Measurements from ENCODE around the gene ZFYVE26.

The ZFYVE26 gene

DNA sequence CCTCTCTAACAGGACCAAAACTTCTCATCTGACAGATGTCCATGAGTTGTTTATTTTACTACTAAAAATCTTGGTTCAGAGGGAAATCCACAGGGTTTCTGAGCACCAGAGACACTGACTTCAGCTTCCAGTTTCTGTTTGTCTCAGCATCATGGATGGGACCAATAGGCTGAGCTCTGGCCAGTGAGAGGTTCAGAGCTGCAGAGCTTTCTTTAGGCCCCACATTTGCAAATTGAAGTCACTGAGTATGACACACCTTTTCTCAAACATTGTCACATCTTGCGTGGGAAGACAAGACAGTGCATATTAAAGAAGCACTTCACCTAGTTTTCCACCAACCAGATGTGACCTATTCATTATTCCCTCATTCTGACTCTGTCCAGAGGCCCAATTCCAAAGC, 69.5 kb downstream of the ZFYVE26 start:
- TF ChIP-seq, protein P1, sequence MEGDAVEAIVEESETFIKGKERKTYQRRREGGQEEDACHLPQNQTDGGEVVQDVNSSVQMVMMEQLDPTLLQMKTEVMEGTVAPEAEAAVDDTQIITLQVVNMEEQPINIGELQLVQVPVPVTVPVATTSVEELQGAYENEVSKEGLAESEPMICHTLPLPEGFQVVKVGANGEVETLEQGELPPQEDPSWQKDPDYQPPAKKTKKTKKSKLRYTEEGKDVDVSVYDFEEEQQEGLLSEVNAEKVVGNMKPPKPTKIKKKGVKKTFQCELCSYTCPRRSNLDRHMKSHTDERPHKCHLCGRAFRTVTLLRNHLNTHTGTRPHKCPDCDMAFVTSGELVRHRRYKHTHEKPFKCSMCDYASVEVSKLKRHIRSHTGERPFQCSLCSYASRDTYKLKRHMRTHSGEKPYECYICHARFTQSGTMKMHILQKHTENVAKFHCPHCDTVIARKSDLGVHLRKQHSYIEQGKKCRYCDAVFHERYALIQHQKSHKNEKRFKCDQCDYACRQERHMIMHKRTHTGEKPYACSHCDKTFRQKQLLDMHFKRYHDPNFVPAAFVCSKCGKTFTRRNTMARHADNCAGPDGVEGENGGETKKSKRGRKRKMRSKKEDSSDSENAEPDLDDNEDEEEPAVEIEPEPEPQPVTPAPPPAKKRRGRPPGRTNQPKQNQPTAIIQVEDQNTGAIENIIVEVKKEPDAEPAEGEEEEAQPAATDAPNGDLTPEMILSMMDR (IDR thresholded peaks at IDR 0.05; ENCODE audit: low read depth, low read length, missing control alignments), result no peak
- in situ Hi-C loops (cut with HindIII; ENCODE audit: low sequenced_read_pairs), result no loop called here
- no peak overlapping the region for H3K4me3 ChIP-seq (ENCODE audit: low read depth, low read length)
- no peak for DNase-seq (ENCODE audit: low read depth)

DNA sequence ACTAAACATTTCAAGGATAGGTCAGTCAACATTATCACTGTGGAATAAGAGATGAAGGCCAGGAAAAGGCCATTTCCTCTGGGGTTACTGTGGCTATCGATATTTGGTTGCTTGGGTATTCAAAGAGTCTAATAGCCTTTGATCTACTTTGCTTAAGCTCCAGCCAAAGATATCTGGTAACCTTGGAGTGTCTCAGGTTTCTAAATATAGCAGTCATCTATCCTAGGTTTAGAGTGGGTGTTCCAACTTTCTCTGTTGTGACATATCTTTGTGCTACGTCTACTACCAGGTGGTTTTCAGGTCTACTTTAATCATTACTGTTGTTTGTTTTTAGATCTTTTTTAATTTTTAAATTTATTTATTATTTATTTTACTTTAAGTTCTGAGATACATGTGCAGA, 72.3 kb downstream of the ZFYVE26 start:
- in situ Hi-C loops (cut with HindIII; ENCODE audit: low sequenced_read_pairs), result no loop called here
- DNase-seq (ENCODE audit: low read depth), result no peak
- no peak overlapping the region for H3K4me3 ChIP-seq (ENCODE audit: low read depth, low read length)
- TF ChIP-seq, protein P1 (IDR thresholded peaks at IDR 0.05; ENCODE audit: low read depth, low read length, missing control alignments), result no peak

DNA sequence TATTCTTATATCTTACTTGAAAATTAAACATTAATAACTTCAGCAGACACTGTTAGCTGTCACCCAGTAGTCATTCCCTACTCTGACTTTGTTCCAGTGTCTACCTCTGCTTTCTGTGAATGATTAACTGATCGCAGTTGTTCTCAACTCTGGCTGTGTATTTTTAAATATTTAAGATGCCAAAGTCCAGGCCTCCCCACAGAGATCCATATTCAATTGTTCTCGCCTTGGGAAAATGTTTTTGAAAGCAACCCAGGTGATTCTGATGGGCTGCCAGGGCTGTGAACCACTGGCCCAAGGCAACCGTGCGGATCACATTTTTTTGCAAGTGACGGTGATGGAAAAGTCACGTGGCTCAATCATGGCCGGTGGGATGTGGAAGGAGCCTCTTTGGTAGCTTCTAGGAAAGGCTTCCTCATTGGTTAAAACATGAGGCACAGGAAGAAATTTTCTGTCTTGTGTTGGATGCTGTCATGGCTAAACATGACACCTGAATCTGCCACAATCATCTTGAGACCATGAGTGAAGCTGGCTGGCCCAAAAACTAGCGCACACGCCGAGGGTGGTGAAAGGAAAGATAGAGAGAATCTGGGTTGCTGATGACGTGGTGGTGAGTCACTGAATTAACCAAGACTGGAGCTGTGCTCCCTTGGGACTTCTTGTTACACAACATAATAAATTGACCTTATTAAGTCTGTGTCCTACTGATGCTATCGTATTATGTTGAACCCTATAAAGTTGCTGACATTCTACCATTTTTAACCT, 77.5 kb downstream of the ZFYVE26 start:
- in situ Hi-C loops (cut with HindIII; ENCODE audit: low sequenced_read_pairs), result no loop called here
- peak; percentile 73 for DNase-seq (ENCODE audit: low read depth)
- TF ChIP-seq, protein P1 (IDR thresholded peaks at IDR 0.05; ENCODE audit: low read depth, low read length, missing control alignments), result no peak
- H3K4me3 ChIP-seq (ENCODE audit: low read depth, low read length), result no peak overlapping the region

DNA sequence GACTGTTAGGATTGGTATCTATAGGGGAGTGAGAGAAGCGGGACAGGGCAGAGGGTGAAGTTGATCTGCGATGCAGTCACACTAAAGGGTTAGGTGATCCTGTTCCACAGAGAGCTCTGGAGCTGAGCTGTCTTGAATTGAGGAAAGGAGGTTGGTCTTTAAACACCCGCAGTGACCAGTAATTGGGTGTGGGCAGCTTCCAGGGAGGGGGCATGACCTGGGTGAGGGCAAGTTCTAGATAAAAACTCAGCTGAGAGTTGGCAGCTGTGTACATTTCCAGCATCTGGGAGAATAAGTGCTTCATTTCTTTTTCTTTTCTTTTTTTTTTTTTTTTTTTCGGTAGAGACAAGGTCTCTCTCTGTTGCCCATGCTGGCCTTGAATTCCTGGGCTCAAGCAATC, 79.6 kb downstream of the ZFYVE26 start:
- no peak for DNase-seq (ENCODE audit: low read depth)
- TF ChIP-seq, protein P1 (IDR thresholded peaks at IDR 0.05; ENCODE audit: low read depth, low read length, missing control alignments), result no peak
- no peak overlapping the region for H3K4me3 ChIP-seq (ENCODE audit: low read depth, low read length)
- in situ Hi-C loops (cut with HindIII; ENCODE audit: low sequenced_read_pairs), result no loop called here

DNA sequence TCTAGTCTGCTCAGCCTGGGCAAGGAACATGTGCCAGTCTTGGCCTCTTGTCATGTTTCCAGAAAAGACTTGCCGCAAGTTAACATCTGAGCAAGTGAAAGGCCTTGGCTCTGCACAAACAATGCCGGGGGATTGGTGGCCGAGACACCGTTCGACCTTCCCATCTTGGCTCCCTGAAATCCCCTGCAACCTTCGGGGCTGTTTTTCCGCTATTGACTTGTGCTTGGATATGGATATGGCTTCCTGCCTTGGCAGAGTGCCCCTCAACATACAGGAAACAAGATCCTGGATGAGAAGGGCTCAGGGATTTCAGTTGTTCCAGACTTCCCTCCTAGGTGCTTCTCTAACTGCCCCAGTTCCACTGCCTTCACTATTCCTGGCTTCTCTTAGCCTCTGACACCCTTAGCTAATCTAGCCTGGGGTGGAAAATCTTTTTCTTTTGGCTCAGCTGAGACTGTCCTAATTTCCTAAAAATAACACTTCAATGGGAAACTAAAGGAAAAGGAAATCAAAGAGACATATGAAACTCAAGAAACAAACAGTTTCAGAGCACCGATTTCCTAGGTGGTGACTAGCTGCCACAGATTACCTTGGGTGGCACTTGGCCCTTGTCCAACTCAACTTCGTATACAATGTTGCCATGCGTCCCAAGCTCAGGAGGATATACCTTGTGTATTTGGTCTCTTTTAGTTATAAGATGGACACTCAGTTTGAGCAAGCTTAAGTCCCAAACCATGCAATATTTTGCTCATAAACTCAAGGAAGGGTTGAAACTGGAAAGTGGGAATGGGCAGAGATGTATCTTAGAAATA, 80.8 kb downstream of the ZFYVE26 start:
- no peak overlapping the region for H3K4me3 ChIP-seq (ENCODE audit: low read depth, low read length)
- TF ChIP-seq, protein P1 (IDR thresholded peaks at IDR 0.05; ENCODE audit: low read depth, low read length, missing control alignments), result no peak
- in situ Hi-C loops (cut with HindIII; ENCODE audit: low sequenced_read_pairs), result no loop called here
- no peak for DNase-seq (ENCODE audit: low read depth)

DNA sequence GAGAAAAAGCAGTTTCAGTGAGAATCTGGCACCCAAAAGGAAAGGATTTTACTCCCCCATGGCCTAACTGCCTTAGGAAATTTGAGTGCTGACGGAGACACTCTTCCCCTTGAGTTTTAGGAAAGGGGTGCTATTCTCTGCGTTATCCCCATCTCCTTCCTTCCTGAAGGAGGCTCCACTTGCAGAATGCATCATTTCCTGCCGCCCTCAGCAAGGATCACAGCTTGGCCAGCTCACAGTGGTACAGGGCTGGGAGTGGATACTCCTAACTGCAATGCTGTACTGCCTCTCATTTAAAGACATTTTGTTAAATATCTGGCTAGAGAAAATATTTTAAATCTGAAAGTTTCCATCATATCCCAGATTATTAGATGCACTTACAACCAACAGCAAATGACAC, 81.7 kb downstream of the ZFYVE26 start:
- no peak for DNase-seq (ENCODE audit: low read depth)
- no peak overlapping the region for H3K4me3 ChIP-seq (ENCODE audit: low read depth, low read length)
- in situ Hi-C loops (cut with HindIII; ENCODE audit: low sequenced_read_pairs), result no loop called here
- TF ChIP-seq, protein P1 (IDR thresholded peaks at IDR 0.05; ENCODE audit: low read depth, low read length, missing control alignments), result no peak
